Uterus (tissue), 4 donors: Measurements from ENCODE around the gene PKNOX2. TPM values are rescaled to one million over a fixed set of nuclear protein-coding genes. Genes with fewer than 3 reads are reported as not detected.
"Not testable (repeated sequence)": the region's sequence is repeated elsewhere in the genome, so short reads cannot be mapped to it uniquely, and the experiment has no call there.

Experiments used
- DNase-seq, 2 donors: peaks; one replicate each; pipeline ENCODE4 v3.0.0-alpha.2; 2019 to 2020
- H3K27ac ChIP-seq, 2 donors: fragments of 200-600 bp; sonication (generic); 1 replicate in 1 of 2; 2 replicates in 1 of 2; pipeline ENCODE4 v1.5.1; 2016 to 2018
- H3K27me3 ChIP-seq, 2 donors: fragments of 200-600 bp; sonication (generic); one replicate each; pipeline ENCODE4 v1.5.1; 2018 to 2019; ENCODE audit warnings: control low read depth in 1 of 2
- H3K36me3 ChIP-seq, 2 donors: fragments of 200-600 bp; sonication (generic); one replicate each; pipeline ENCODE4 v1.5.1; 2019; ENCODE audit warnings: control low read depth in 1 of 2
- H3K4me1 ChIP-seq, 2 donors: fragments of 200-600 bp; sonication (generic); one replicate each; pipeline ENCODE4 v1.5.1; 2018 to 2019; ENCODE audit warnings: control low read depth in 1 of 2
- H3K4me3 ChIP-seq, 2 donors: fragments of 200-600 bp; sonication (generic); 1 replicate in 1 of 2; 2 replicates in 1 of 2; pipeline ENCODE4 v1.5.1; 2018 to 2019; ENCODE audit warnings: mild to moderate bottlenecking in 1 of 2
- H3K9me3 ChIP-seq, 2 donors: fragments of 200-600 bp; sonication (generic); one replicate each; pipeline ENCODE4 v1.5.1; 2019; ENCODE audit warnings: control low read depth in 1 of 2
- POLR2A ChIP-seq, 2 donors: fragments of 450-650 bp; IDR thresholded peaks; one replicate each; pipeline ENCODE4 v1.6.1; 2016; ENCODE audit warnings: antibody characterized with exemption in 2 of 2, mild to moderate bottlenecking in 1 of 2, moderate library complexity in 1 of 2
- intact Hi-C: fragments of 100-400 bp; cut with DNase I; formaldehyde crosslinking; loops from one replicate; pipeline ENCODE4 v1.15.1; 2023; ENCODE audit warnings: low total_unique reads
- total RNA-seq, 4 donors: library from RNA; depleted of rRNA in 3 of 4; stranded (reverse); fragments of >200 nt in 3 of 4; gene quantifications; one replicate each; pipeline versions ENCODE4 v1.1.0 to v1.2.4, GENCODE V29; 2014 to 2023
- TF ChIP-seq, protein P1 (sequence below), 4 experiments: fragments of 200-600 bp in 2 of 4; fragments of 450-650 bp in 2 of 4; sonication (generic) in 2 of 4; IDR thresholded peaks; one replicate each; pipeline ENCODE4 v1.5.1; 2016 to 2019; ENCODE audit warnings: antibody characterized with exemption in 4 of 4, mild to moderate bottlenecking in 2 of 4, moderate library complexity in 1 of 4
- donor health status: DM: yes; HTN: yes; CAD: no.

The PKNOX2 gene
- total RNA-seq, 4 donors from 2014 or later = 0.29 to 22.7 (median 3.3) TPM

DNA sequence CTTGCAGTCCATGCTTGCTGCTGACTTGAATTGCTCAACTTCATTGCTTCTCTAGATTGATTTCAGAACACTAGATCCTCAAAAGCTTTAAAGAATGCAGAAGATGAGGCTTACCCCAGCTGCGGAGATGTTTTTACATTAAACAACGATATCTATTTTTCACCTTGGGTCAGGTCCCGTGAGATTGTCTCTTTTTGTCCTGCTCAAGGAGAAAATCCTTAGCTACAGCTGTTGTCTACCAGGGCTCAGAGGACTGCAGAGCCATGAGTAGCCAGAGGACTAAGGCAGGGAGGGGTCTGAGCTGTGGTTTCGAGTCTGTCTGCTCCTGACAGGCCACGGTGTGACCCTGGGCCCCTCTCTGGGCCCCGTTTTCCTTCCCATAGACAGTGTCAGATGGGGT lies 51.4 kb downstream of the PKNOX2 start:
- intact Hi-C loops = no loop called here
- Histone ChIP-seq H3K9me3 (no peaks in the 10 kb centered on the region), H3K27me3 (no peaks in the 10 kb centered on the region), H3K27ac (peak overlapping the region in 1 of 2 donors; percentile 38), H3K36me3 (no peaks in the 10 kb centered on the region), H3K4me1 (peaks cover 0 to 8% of the 10 kb centered on the region in 2 donors), H3K4me3 (no peak overlapping the region)
- no peak for DNase-seq
- TF ChIP-seq, protein P1, sequence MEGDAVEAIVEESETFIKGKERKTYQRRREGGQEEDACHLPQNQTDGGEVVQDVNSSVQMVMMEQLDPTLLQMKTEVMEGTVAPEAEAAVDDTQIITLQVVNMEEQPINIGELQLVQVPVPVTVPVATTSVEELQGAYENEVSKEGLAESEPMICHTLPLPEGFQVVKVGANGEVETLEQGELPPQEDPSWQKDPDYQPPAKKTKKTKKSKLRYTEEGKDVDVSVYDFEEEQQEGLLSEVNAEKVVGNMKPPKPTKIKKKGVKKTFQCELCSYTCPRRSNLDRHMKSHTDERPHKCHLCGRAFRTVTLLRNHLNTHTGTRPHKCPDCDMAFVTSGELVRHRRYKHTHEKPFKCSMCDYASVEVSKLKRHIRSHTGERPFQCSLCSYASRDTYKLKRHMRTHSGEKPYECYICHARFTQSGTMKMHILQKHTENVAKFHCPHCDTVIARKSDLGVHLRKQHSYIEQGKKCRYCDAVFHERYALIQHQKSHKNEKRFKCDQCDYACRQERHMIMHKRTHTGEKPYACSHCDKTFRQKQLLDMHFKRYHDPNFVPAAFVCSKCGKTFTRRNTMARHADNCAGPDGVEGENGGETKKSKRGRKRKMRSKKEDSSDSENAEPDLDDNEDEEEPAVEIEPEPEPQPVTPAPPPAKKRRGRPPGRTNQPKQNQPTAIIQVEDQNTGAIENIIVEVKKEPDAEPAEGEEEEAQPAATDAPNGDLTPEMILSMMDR (IDR thresholded peaks at IDR 0.05) = no peak
- no peak for TF ChIP-seq POLR2A (IDR thresholded peaks at IDR 0.05)

- Histone ChIP-seq H3K9me3 (no peaks in the 10 kb centered on the region), H3K4me1 (peaks cover 0 to 8% of the 10 kb centered on the region in 2 donors), H3K27ac (no peak overlapping the region), H3K27me3 (no peaks in the 10 kb centered on the region), H3K36me3 (no peaks in the 10 kb centered on the region), H3K4me3 (no peak overlapping the region)
- DNase-seq = no peak
- intact Hi-C loops = no loop called here
- TF ChIP-seq POLR2A (IDR thresholded peaks at IDR 0.05) = no peak
- TF ChIP-seq, protein P1 (IDR thresholded peaks at IDR 0.05) = no peak
Measured at GRCh38 chr11:125218336-125218735, 53.8 kb downstream of the PKNOX2 start.

GRCh38 chr11:125221461-125221860 lies 56.9 kb downstream of the PKNOX2 start:
- intact Hi-C loops = no loop called here
- no peak overlapping the region for H3K4me3 ChIP-seq
- H3K27me3 ChIP-seq = no peaks in the 10 kb centered on the region
- H3K36me3 ChIP-seq = no peaks in the 10 kb centered on the region
- H3K27ac ChIP-seq = no peak overlapping the region
- TF ChIP-seq, protein P1 (IDR thresholded peaks at IDR 0.05) = no peak
- no peak for TF ChIP-seq POLR2A (IDR thresholded peaks at IDR 0.05)
- no peaks in the 10 kb centered on the region for H3K9me3 ChIP-seq
- DNase-seq = no peak
- no peaks in the 10 kb centered on the region for H3K4me1 ChIP-seq

DNA sequence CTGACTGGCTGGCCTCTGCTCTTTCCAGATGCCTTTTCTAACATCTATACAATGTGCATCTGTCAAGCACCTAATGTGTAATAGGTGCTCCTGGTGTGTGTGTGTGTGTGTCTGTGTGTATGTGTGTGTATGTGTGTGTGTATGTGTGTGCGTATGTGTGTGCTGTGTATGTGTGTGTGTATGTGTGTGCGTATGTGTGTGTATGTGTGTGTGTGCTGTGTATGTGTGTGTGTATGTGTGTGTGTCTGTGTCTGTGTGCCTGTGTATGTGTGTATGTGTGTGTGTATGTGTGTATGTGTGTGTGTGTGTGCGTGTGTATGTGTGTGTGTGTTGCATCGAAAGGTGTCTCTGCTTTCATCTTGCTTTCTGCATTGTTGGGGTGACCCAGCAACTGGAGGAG lies 57.9 kb downstream of the PKNOX2 start:
- no peaks in the 10 kb centered on the region for H3K4me1 ChIP-seq

GRCh38 chr11:125223161-125223560 lies 58.6 kb downstream of the PKNOX2 start:
- H3K27ac ChIP-seq, intact Hi-C loops, H3K36me3 ChIP-seq, H3K4me3 ChIP-seq, DNase-seq, H3K9me3 ChIP-seq, H3K4me1 ChIP-seq, H3K27me3 ChIP-seq: not testable (repeated sequence)

More for the DNA sequence above, 57.9 kb downstream of the PKNOX2 start:
- Histone ChIP-seq H3K36me3 (no peaks in the 10 kb centered on the region), H3K27ac (no peak overlapping the region), H3K27me3 (no peaks in the 10 kb centered on the region), H3K9me3 (no peaks in the 10 kb centered on the region), H3K4me3 (no peak overlapping the region)
- DNase-seq = no peak
- intact Hi-C loops = no loop called here
- no peak for TF ChIP-seq POLR2A (IDR thresholded peaks at IDR 0.05)
- TF ChIP-seq, protein P1 (IDR thresholded peaks at IDR 0.05) = no peak

DNA sequence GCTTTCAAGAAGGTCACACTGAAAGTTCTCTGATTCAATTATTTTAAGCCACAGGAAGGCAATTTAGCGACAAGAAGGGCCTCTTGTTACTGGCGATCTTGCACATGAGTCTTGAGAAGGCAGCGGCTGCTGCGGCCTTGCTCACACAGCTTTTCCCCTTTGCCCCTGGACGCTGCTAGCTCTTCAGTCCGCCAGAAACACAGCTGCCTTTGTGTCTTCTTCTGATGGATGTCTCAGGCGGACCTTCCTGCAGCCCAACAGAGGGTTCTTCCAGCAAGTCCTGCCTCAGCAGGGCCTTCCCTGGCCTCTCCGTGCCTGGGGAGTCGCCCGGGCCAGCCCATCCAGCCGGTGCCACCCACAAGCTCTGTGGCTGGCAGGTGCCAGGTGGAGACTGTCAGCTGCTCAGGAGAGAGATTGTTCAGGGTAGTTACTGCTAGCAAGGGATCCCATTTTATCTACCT lies 59.4 kb downstream of the PKNOX2 start:
- peak overlapping the region in 1 of 2 donors; percentile 2 for H3K27ac ChIP-seq
- no peak overlapping the region for H3K4me3 ChIP-seq
- TF ChIP-seq, protein P1 (IDR thresholded peaks at IDR 0.05) = no peak
- no peak for TF ChIP-seq POLR2A (IDR thresholded peaks at IDR 0.05)
- no peaks in the 10 kb centered on the region for H3K27me3 ChIP-seq
- intact Hi-C loops = no loop called here
- H3K4me1 ChIP-seq = no peaks in the 10 kb centered on the region
- DNase-seq = no peak
- H3K36me3 ChIP-seq = no peaks in the 10 kb centered on the region
- no peaks in the 10 kb centered on the region for H3K9me3 ChIP-seq
